ENCODE results near the gene HNRNPH1.
A peak's percentile ranks its signal among the peaks of the same experiment; 100 is the strongest.
"Not testable (repeated sequence)": the region's sequence is repeated elsewhere in the genome, so short reads cannot be mapped to it uniquely, and the experiment has no call there.

Gene HNRNPH1

GRCh38 chr5:179641745-179642144, 18.3 kb upstream of the HNRNPH1 start:
- DNase-seq (ENCODE audit: low read depth, low spot score); H3K4me3 ChIP-seq (ENCODE audit: low read depth, low read length); in situ Hi-C loops (cut with HindIII; ENCODE audit: low sequenced_read_pairs): not testable (repeated sequence)

DNA sequence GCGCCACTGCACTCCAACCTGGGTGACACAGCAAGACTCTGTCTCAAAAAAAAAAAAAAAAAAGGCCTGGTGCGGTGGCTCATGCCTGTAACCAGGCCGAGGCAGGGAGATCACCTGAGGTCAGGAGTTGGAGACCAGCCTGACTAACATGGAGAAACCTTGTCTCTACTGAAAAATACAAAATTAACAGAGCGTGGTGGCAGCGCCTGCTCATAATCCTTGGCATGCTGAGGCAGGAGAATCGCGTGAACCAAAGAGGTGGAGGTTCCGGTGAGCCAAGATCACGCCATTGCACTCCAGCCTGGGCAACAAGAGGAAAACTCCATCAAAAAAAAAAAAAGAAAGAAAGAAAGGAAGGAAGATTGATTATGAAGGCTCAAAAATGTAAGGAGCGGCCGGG, 15.8 kb upstream of the HNRNPH1 start:
- H3K4me3 ChIP-seq (ENCODE audit: low read depth, low read length); in situ Hi-C loops (cut with HindIII; ENCODE audit: low sequenced_read_pairs): not testable (repeated sequence)

DNA sequence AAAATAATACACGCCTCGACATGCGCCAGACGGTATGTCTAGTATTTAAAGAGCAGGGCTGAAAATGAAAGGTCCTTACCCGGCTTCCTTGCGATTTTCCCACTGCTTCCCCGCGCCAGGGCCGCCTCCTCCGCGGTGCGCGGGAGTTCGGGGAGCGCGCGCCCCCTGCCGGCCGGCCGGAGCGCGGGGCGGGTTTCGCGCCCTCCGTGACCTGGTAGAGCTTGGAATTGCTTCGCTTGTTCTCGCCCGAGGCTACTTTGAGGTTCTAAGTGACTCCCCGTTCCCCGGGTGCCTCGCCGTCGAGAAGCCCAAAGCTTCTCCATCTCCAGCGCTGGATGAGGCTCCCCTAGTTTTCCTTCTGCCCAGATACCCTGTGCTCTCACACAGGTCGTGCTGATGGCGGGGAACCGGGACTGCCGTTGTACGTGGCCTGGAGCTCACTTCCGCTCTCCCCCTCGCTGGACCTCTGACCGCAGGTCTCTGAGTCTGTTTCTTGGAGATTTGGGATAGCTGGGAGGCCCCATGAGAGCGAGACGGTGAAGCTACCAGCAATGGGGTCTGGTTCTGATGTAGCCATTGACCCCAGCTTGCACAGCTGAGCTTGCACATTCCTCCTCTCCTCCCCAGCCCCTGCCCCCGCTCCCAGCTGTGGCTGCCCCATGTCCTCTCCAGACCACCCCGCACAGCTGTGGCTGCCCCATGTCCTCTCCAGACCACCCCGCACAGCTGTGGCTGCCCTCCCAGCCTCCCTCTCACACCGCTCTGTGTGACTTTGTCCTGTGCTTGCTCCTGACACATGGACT, 11.1 kb upstream of the HNRNPH1 start:
- DNase-seq (ENCODE audit: low read depth, low spot score); H3K4me3 ChIP-seq (ENCODE audit: low read depth, low read length); in situ Hi-C loops (cut with HindIII; ENCODE audit: low sequenced_read_pairs): not testable (repeated sequence)

More for the DNA sequence above, 15.8 kb upstream of the HNRNPH1 start:
- DNase-seq (ENCODE audit: low read depth, low spot score), result not testable (repeated sequence)

- in situ Hi-C loops (cut with HindIII; ENCODE audit: low sequenced_read_pairs); DNase-seq (ENCODE audit: low read depth, low spot score): not testable (repeated sequence)
Observed at GRCh38 chr5:179633501-179634369, 10.3 kb upstream of the HNRNPH1 start.

GRCh38 chr5:179624841-179625271, 1.4 kb upstream of the HNRNPH1 start:
- no peak for TF ChIP-seq CTCF (IDR thresholded peaks at IDR 0.05; ENCODE audit: low read depth, low read length)
- DNase-seq (ENCODE audit: low read depth, low spot score), result no peak
- no peak overlapping the region for H3K4me3 ChIP-seq (ENCODE audit: low read depth, low read length)
- in situ Hi-C loops (cut with HindIII; ENCODE audit: low sequenced_read_pairs), result no loop called here

More at GRCh38 chr5:179633501-179634369, 10.3 kb upstream of the HNRNPH1 start:
- H3K4me3 ChIP-seq (ENCODE audit: low read depth, low read length), result peak overlapping the region; percentile 37

GRCh38 chr5:179623906-179624741, 653 bp upstream of the HNRNPH1 start:
- no peak for TF ChIP-seq CTCF (IDR thresholded peaks at IDR 0.05; ENCODE audit: low read depth, low read length)
- in situ Hi-C loops (cut with HindIII; ENCODE audit: low sequenced_read_pairs), result no loop called here
- peak overlapping the region; percentile 100 for H3K4me3 ChIP-seq (ENCODE audit: low read depth, low read length)
- DNase-seq (ENCODE audit: low read depth, low spot score), result peak; percentile 90

- DNase-seq (ENCODE audit: low read depth, low spot score), result no peak
- TF ChIP-seq CTCF (IDR thresholded peaks at IDR 0.05; ENCODE audit: low read depth, low read length), result no peak
- in situ Hi-C loops (cut with HindIII; ENCODE audit: low sequenced_read_pairs), result no loop called here
- peak overlapping the region; percentile 100 for H3K4me3 ChIP-seq (ENCODE audit: low read depth, low read length)
Observed at GRCh38 chr5:179621551-179622214, 1.8 kb downstream of the HNRNPH1 start.

Data from astrocyte of the spinal cord (primary cell).